HepG2 (cell line): ENCODE results near the gene PHRF1. TPM values are rescaled to one million over a fixed set of nuclear protein-coding genes. Genes with fewer than 3 reads are reported as not detected.

Experiments used
- ATAC-seq: fragments of 200-7000 bp; cut with Tn5 transposase; 3 replicates; pipeline ENCODE4 v1.9.1; 2020; ENCODE audit warnings: mild to moderate bottlenecking, moderate library complexity
- BruUV-seq: library from RNA; stranded (reverse); fragments of 400-500 nt; replicated peaks from 2 replicates; lab custom pipeline; 2021; lab: Mats Ljungman, UMichigan
- CTCF ChIA-PET: fragments of 300-600 bp; formaldehyde crosslinking; extraction: SDS; loops from one replicate; lab custom pipeline; 2021; ENCODE audit warnings: low total read pairs, inconsistent platforms, low intra/inter-chr PET ratio; lab: Yijun Ruan, JAX
- POLR2A ChIA-PET: fragments of 350-600 bp; sonication (Branson Sonifier 250); formaldehyde crosslinking; loops from one replicate; lab custom pipeline; 2020; ENCODE audit warnings: antibody characterized with exemption, inconsistent platforms; lab: Yijun Ruan, JAX
- DNase-seq: peaks from one replicate; pipeline ENCODE4 v3.0.0-alpha.2; 2015; ENCODE audit warnings: low spot score
- FAIRE-seq: peaks from 3 replicates; lab custom pipeline; 2011; peaks lifted over from hg19 to GRCh38; lab: Jason Lieb, UNC
- H2AFZ ChIP-seq: one replicate; pipeline ENCODE4 v1.6.1; 2011; ENCODE audit warnings: low read length, inconsistent platforms
- H3K27ac ChIP-seq: fragments of 300-600 bp; 3 replicates; pipeline ENCODE4 v1.8.0; 2011; ENCODE audit warnings: mixed run types, mild to moderate bottlenecking, mixed read lengths, low read length, inconsistent platforms; ENCODE audit not compliant: insufficient read depth; ENCODE audit errors: extremely low read length
- H3K27me3 ChIP-seq, 2 experiments: fragments of 200-600 bp in 1 of 2; 2 replicates in 1 of 2; 3 replicates in 1 of 2; pipeline versions ENCODE4 v1.6.0 to v1.8.0; 2011; ENCODE audit warnings: low read length in 2 of 2, mild to moderate bottlenecking in 2 of 2, moderate library complexity in 2 of 2, inconsistent platforms in 1 of 2; ENCODE audit not compliant: insufficient read depth in 2 of 2, control insufficient read depth in 1 of 2
- H3K36me3 ChIP-seq, 2 experiments: fragments of 200-600 bp in 1 of 2; replicated peaks in 1 of 2; 2 replicates in 1 of 2; 3 replicates in 1 of 2; pipeline versions ENCODE4 v1.5.1 to v1.8.0; 2011; ENCODE audit warnings: low read length in 2 of 2, inconsistent platforms in 1 of 2; ENCODE audit not compliant: insufficient read depth in 2 of 2, control insufficient read depth in 1 of 2
- H3K4me1 ChIP-seq: 2 replicates; pipeline ENCODE4 v1.5.1; 2012; ENCODE audit warnings: low read length, inconsistent platforms; ENCODE audit not compliant: insufficient read depth
- H3K4me2 ChIP-seq: 2 replicates; pipeline ENCODE4 v1.6.0; 2011; ENCODE audit warnings: low read depth, low read length, inconsistent platforms
- H3K4me3 ChIP-seq, 3 experiments: fragments of 200-600 bp in 1 of 3; sonication (generic), shearing (Covaris generic) in 1 of 3; replicated peaks in 1 of 3; 2 replicates each; pipeline ENCODE4 v1.5.1; 2011 to 2016; ENCODE audit warnings: low read length in 3 of 3, inconsistent platforms in 2 of 3, low read depth in 2 of 3, mild to moderate bottlenecking in 2 of 3, control low read depth in 1 of 3, mixed read lengths in 1 of 3; ENCODE audit not compliant: insufficient read depth in 1 of 3
- H3K79me2 ChIP-seq: one replicate; pipeline ENCODE4 v1.6.1; 2011; ENCODE audit warnings: low read length, inconsistent platforms; ENCODE audit not compliant: insufficient read depth
- H3K9ac ChIP-seq: 2 replicates; pipeline ENCODE4 v1.6.0; 2011; ENCODE audit warnings: mild to moderate bottlenecking, low read depth, low read length, inconsistent platforms; ENCODE audit not compliant: insufficient read depth
- H3K9me3 ChIP-seq: 2 replicates; pipeline ENCODE4 v1.5.1; 2012; ENCODE audit warnings: mild to moderate bottlenecking, low read length
- H4K20me1 ChIP-seq: 2 replicates; pipeline ENCODE4 v1.6.0; 2011; ENCODE audit warnings: inconsistent platforms, mild to moderate bottlenecking, low read length, moderate library complexity; ENCODE audit not compliant: insufficient read depth
- BORCS8-MEF2B ChIP-seq: sonication (generic); formaldehyde crosslinking; IDR thresholded peaks from 2 replicates; pipeline ENCODE4 v1.8.0; 2022; ENCODE audit warnings: mild to moderate bottlenecking, missing genetic modification reagents
- EHMT2 ChIP-seq: fragments of 200-600 bp; sonication (generic); IDR thresholded peaks from 2 replicates; pipeline ENCODE4 v1.7.0; 2017; ENCODE audit warnings: antibody characterized with exemption, low read depth, low read length, borderline replicate concordance
- HES4 ChIP-seq: sonication (generic); formaldehyde crosslinking; IDR thresholded peaks from 2 replicates; pipeline ENCODE4 v1.9.0; 2021; ENCODE audit warnings: mild to moderate bottlenecking, missing genetic modification reagents, borderline replicate concordance
- HNF1B ChIP-seq: sonication (generic); formaldehyde crosslinking; IDR thresholded peaks from 2 replicates; pipeline ENCODE4 v1.5.1; 2020; ENCODE audit warnings: mild to moderate bottlenecking, moderate library complexity, missing genetic modification reagents
- HNRNPL ChIP-seq: fragments of 200-400 bp; formaldehyde crosslinking; IDR thresholded peaks from 2 replicates; pipeline ENCODE4 v1.6.1; 2017; ENCODE audit warnings: mild to moderate bottlenecking, low read depth, low read length
- KLF13 ChIP-seq: sonication (generic); formaldehyde crosslinking; IDR thresholded peaks from 2 replicates; pipeline ENCODE4 v1.4.0; 2020; ENCODE audit warnings: mild to moderate bottlenecking, missing genetic modification reagents
- MYC ChIP-seq: sonication (generic); formaldehyde crosslinking; IDR thresholded peaks from 2 replicates; pipeline ENCODE4 v1.9.0; 2021; ENCODE audit warnings: missing genetic modification reagents, borderline replicate concordance
- PHF21A ChIP-seq: sonication (generic); formaldehyde crosslinking; IDR thresholded peaks from 2 replicates; pipeline ENCODE4 v1.5.0; 2020; ENCODE audit warnings: mild to moderate bottlenecking, missing genetic modification reagents
- PLRG1 ChIP-seq: fragments of 450-650 bp; conservative IDR thresholded peaks from 2 replicates; pipeline ENCODE4 v1.6.1; 2016
- PRDM10 ChIP-seq: sonication (generic); formaldehyde crosslinking; IDR thresholded peaks from 2 replicates; pipeline ENCODE4 v1.4.0; 2020; ENCODE audit warnings: low read depth, missing genetic modification reagents
- THAP7 ChIP-seq: sonication (generic); formaldehyde crosslinking; IDR thresholded peaks from 2 replicates; pipeline ENCODE4 v1.8.1; 2023; ENCODE audit warnings: mild to moderate bottlenecking, missing genetic modification reagents
- ZBTB38 ChIP-seq: sonication (generic); formaldehyde crosslinking; IDR thresholded peaks from 2 replicates; pipeline ENCODE4 v1.5.1; 2020; ENCODE audit warnings: mild to moderate bottlenecking, missing genetic modification reagents
- ZNF232 ChIP-seq: sonication (generic); formaldehyde crosslinking; IDR thresholded peaks from 2 replicates; pipeline ENCODE4 v1.4.0; 2020; ENCODE audit warnings: missing genetic modification reagents, borderline replicate concordance
- ZNF274 ChIP-seq: sonication (generic); formaldehyde crosslinking; IDR thresholded peaks from 2 replicates; pipeline ENCODE4 v1.5.1; 2020; ENCODE audit warnings: mild to moderate bottlenecking, missing genetic modification reagents
- ZNF30 ChIP-seq: sonication (generic); formaldehyde crosslinking; IDR thresholded peaks from 2 replicates; pipeline ENCODE4 v1.5.0; 2020; ENCODE audit warnings: mild to moderate bottlenecking, missing genetic modification reagents
- ZNF703 ChIP-seq: sonication (generic); formaldehyde crosslinking; IDR thresholded peaks from 2 replicates; pipeline ENCODE4 v1.5.1; 2020; ENCODE audit warnings: missing genetic modification reagents, mild to moderate bottlenecking, moderate library complexity, borderline replicate concordance
- WGBS: methylation state at CpG from one replicate; pipeline ENCODE4 v1.1.6; 2017; ENCODE audit warnings: low lambda C conversion rate; 5-methylcytosine and 5-hydroxymethylcytosine counted together
- in situ Hi-C: cut with HindIII; loops from 2 replicates; pipeline ENCODE4 v1.10.0; 2017; ENCODE audit warnings: low pct_unique_long_range_greater_than_20kb; ENCODE audit not compliant: extremely low pct_ligation_motif_present
- intact Hi-C: fragments of 100-400 bp; cut with micrococcal nuclease; formaldehyde crosslinking; loops from one replicate; pipeline ENCODE4 v1.10.0; 2022; ENCODE audit not compliant: unreplicated experiment
- polyA plus RNA-seq, 8 experiments: library from polyadenylated mRNA; depleted of rRNA in 3 of 8; stranded (reverse) in 7 of 8; unstranded in 1 of 8; fragments of >200 nt; fragmentation: Illumina TruSeq in 4 of 8; extraction: Trizol in 4 of 8; gene quantifications; 2 replicates each; pipeline versions ENCODE4 v1.2.1 to v1.2.3, GENCODE V29; 2011 to 2016; ENCODE audit warnings: low read depth in 4 of 8, missing spikeins in 1 of 8, mixed read lengths in 1 of 8; ENCODE audit not compliant: insufficient read depth in 1 of 8
- total RNA-seq, 5 experiments: library from RNA; depleted of rRNA; stranded (reverse); fragments of >200 nt; fragmentation: Illumina TruSeq; extraction: Trizol; gene quantifications; 2 replicates each; pipeline ENCODE4 v1.2.3, GENCODE V29; 2016; ENCODE audit warnings: low read depth in 1 of 5
- TF ChIP-seq, protein P1 (sequence below): sonication (generic); formaldehyde crosslinking; IDR thresholded peaks from 2 replicates; pipeline ENCODE4 v1.8.0; 2022; ENCODE audit warnings: missing genetic modification reagents, low read depth, mild to moderate bottlenecking, borderline replicate concordance

PHRF1 gene
- total and polyA plus RNA-seq, 2 of the 13 experiments (the other 11 are each of a cell fraction or from before 2014, with no cell fraction given): 8.2 to 16.7 TPM

- DNase-seq (no peak), FAIRE-seq (no peak), ATAC-seq (no peak)
- in situ Hi-C loops (no loop called here), intact Hi-C loops (no loop called here)
- peak overlapping the region; percentile 49 for H3K27ac ChIP-seq
- peaks cover 4% of the 10 kb centered on the region for H3K79me2 ChIP-seq
- ChIA-PET POLR2A (interaction anchor here (1.4 kb wide), 1 partner anchor 25 kb away, joined by 4 read pairs; no protein-coding TSS in a partner anchor), CTCF (no interaction called here)
- peak overlapping the region; percentile 78 for H3K4me2 ChIP-seq
- no TSS peak for BruUV-seq
- peak overlapping the region; percentile 82 for H3K9ac ChIP-seq
- H4K20me1 ChIP-seq: no peaks in the 10 kb centered on the region; the same call in 1 of the 2 replicates
- no peaks in the 10 kb centered on the region for H3K9me3 ChIP-seq
- H3K4me1 ChIP-seq: peaks cover 35% of the 10 kb centered on the region
- no peak overlapping the region for H2AFZ ChIP-seq
- 0 out of 5 replicates have a peak, but pooled peaks cover 0 to under 1% of the 10 kb centered on the region in 2 experiments for H3K27me3 ChIP-seq
- H3K4me3 ChIP-seq: peak overlapping the region; percentile 93 to 95 (median 95)
- H3K36me3 ChIP-seq: peaks cover 10 to 19% of the 10 kb centered on the region in 2 experiments; a peak in 4 of 5 replicates
- 80% methylated on average over 2 of the region's 66 CpGs for WGBS
- TF ChIP-seq THAP7 (CRISPR knock-in tag): no peak
- no peak for TF ChIP-seq ZNF30 (CRISPR knock-in tag)
- TF ChIP-seq HES4: 0 out of 2 replicates have a peak, but pooled peaks have one; percentile 27
- no peak for TF ChIP-seq BORCS8-MEF2B (CRISPR knock-in tag)
- TF ChIP-seq PRDM10 (CRISPR knock-in tag): no peak
- no peak for TF ChIP-seq PLRG1
- TF ChIP-seq ZBTB38 (CRISPR knock-in tag): peak; percentile 61; the same call in 1 of the 2 replicates
- TF ChIP-seq KLF13 (CRISPR knock-in tag): no peak
- no peak for TF ChIP-seq ZNF703 (CRISPR knock-in tag)
- no peak for TF ChIP-seq PHF21A (CRISPR knock-in tag)
- TF ChIP-seq, protein P1, sequence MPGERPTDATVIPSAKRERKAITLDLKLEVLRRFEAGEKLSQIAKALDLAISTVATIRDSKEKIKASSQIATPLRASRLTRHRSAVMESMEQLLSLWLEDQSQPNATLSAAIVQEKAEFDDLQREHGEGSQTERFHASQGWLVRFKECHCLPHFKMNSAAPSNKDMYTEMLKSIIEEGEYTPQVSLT (CRISPR knock-in tag): no peak; the same call in 1 of the 2 replicates
- 0 out of 2 replicates have a peak, but pooled peaks have one; percentile 11 for TF ChIP-seq ZNF274 (CRISPR knock-in tag)
- TF ChIP-seq MYC (CRISPR knock-in tag): no peak
- no peak for TF ChIP-seq EHMT2
- peak; percentile 60; the same call in 1 of the 2 replicates for TF ChIP-seq HNF1B (CRISPR knock-in tag)
- peak; percentile 65; the same call in 1 of the 2 replicates for TF ChIP-seq HNRNPL
- TF ChIP-seq ZNF232 (CRISPR knock-in tag): no peak
Observed at GRCh38 chr11:534396-535209, 41.7 kb upstream of the PHRF1 start.
